ENCODE measurements around the gene PIGQ.

PIGQ gene

GRCh38 chr16:598823-599739 lies 29.3 kb downstream of the PIGQ start:
- no peak overlapping the region for H3K4me3 ChIP-seq (ENCODE audit: low read depth, low read length)

- no peak overlapping the region for H3K4me3 ChIP-seq (ENCODE audit: low read depth, low read length)
Observed at GRCh38 chr16:600781-601180, 31.0 kb downstream of the PIGQ start.

- no peak overlapping the region for H3K4me3 ChIP-seq (ENCODE audit: low read depth, low read length)
Observed at GRCh38 chr16:603933-604332, 34.2 kb downstream of the PIGQ start.

GRCh38 chr16:606656-607307 lies 37.0 kb downstream of the PIGQ start:
- H3K4me3 ChIP-seq (ENCODE audit: low read depth, low read length), result no peak overlapping the region

GRCh38 chr16:608019-608418 lies 38.3 kb downstream of the PIGQ start:
- no peak overlapping the region for H3K4me3 ChIP-seq (ENCODE audit: low read depth, low read length)

GRCh38 chr16:609316-609715 lies 39.5 kb downstream of the PIGQ start:
- H3K4me3 ChIP-seq (ENCODE audit: low read depth, low read length), result no peak overlapping the region

GRCh38 chr16:609984-610383 lies 40.2 kb downstream of the PIGQ start:
- no peak overlapping the region for H3K4me3 ChIP-seq (ENCODE audit: low read depth, low read length)

- H3K4me3 ChIP-seq (ENCODE audit: low read depth, low read length), result no peak overlapping the region
Observed at GRCh38 chr16:610513-611381, 41.0 kb downstream of the PIGQ start.

GRCh38 chr16:615122-615521 lies 45.4 kb downstream of the PIGQ start:
- H3K4me3 ChIP-seq (ENCODE audit: low read depth, low read length), result no peak overlapping the region

- no peak overlapping the region for H3K4me3 ChIP-seq (ENCODE audit: low read depth, low read length)
Observed at GRCh38 chr16:616733-617586, 47.2 kb downstream of the PIGQ start.

- H3K4me3 ChIP-seq (ENCODE audit: low read depth, low read length), result no peak overlapping the region
Observed at GRCh38 chr16:617855-618254, 48.1 kb downstream of the PIGQ start.

- H3K4me3 ChIP-seq (ENCODE audit: low read depth, low read length), result no peak overlapping the region
Observed at GRCh38 chr16:619476-620100, 49.8 kb downstream of the PIGQ start.

- H3K4me3 ChIP-seq (ENCODE audit: low read depth, low read length), result no peak overlapping the region
Observed at GRCh38 chr16:620700-621525, 51.1 kb downstream of the PIGQ start.

- H3K4me3 ChIP-seq (ENCODE audit: low read depth, low read length), result no peak overlapping the region
Observed at GRCh38 chr16:621526-622105, 51.8 kb downstream of the PIGQ start.

GRCh38 chr16:622920-623280 lies 53.1 kb downstream of the PIGQ start:
- no peak overlapping the region for H3K4me3 ChIP-seq (ENCODE audit: low read depth, low read length)

- H3K4me3 ChIP-seq (ENCODE audit: low read depth, low read length), result no peak overlapping the region
Observed at GRCh38 chr16:624526-625070, 54.8 kb downstream of the PIGQ start.

GRCh38 chr16:625117-625976 lies 55.6 kb downstream of the PIGQ start:
- no peak overlapping the region for H3K4me3 ChIP-seq (ENCODE audit: low read depth, low read length)

All from iPS-11a (cell line).